GM12891 (cell line): ENCODE results near the gene TCP1.

Experiments used
- POLR2A ChIP-seq: IDR thresholded peaks from 2 replicates; pipeline ENCODE4 v1.6.1; 2011; ENCODE audit warnings: low read depth, low read length, control low read depth
- TAF1 ChIP-seq: IDR thresholded peaks from 2 replicates; pipeline ENCODE4 v1.6.1; 2011; ENCODE audit warnings: low read depth, low read length, control low read depth

GRCh38 chr6:159826004-159826403, 36.6 kb upstream of the TCP1 start:
- TF ChIP-seq POLR2A (no peak), TAF1 (no peak)
